ENCODE data around the gene FRMD1.
"Not testable (repeated sequence)": the region's sequence is repeated elsewhere in the genome, so short reads cannot be mapped to it uniquely, and the experiment has no call there.

Gene FRMD1

DNA sequence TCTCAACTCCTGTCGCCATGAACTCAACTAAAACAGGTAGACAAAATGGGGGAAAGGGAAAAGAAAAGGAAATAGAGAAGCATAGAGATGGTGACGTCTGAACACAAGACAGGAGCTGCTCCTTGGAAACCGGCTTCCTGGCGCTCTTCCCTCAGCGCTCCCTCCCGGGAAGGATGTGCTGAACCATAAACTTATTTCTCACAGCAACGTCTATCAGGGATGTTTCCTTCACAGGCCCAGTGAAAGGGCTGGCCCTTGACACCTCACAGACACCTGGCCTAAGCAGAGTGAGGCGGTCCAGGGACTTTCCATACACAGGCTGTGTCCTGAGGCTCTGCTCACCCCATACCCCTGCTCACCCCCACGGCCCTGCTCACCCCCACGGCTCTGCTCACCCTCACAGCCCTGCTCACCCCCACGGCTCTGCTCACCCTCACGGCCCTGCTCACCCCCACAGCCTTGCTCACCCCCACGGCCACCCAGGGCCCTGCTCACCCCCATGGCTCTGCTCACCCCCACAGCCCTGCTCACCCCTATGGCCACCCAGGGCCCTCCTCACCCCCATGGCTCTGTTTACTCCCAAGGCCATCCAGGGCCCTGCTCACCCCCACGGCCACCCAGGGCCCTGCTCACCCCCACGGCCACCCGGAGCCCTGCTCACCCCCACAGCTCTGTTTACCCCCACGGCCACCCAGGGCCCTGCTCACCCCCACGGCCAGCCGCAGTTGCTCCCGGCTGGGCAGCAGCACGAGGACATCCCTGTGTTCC is 653 bp downstream of the FRMD1 start:
- DNase-seq (ENCODE audit: low read depth, low spot score): no peak

- not testable (repeated sequence) for DNase-seq (ENCODE audit: low read depth, low spot score)
Measured at GRCh38 chr6:168077401-168077800, 1.6 kb downstream of the FRMD1 start.

DNA sequence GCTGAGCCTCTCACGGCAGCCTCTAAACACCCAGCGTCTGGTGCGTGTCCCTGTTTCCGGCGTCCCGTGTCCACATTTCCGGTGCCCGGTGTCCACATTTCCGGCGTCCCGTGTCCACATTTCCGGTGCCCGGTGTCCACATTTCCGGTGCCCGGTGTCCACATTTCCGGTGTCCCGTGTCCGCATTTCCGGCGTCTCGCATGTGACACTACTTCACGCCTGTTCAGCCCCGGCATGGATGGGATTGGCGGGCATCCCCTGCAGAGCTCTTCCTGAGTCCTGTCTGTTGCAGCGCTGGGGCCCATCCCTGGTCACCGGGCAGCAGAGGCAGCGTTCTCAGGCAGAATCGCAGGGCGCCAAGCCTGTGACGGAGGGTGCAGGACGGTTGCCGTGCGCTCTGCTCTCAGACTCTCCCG is 3.2 kb downstream of the FRMD1 start:
- DNase-seq (ENCODE audit: low read depth, low spot score): no peak

- no peak for DNase-seq (ENCODE audit: low read depth, low spot score)
Measured at GRCh38 chr6:168075216-168075615, 3.8 kb downstream of the FRMD1 start.

DNA sequence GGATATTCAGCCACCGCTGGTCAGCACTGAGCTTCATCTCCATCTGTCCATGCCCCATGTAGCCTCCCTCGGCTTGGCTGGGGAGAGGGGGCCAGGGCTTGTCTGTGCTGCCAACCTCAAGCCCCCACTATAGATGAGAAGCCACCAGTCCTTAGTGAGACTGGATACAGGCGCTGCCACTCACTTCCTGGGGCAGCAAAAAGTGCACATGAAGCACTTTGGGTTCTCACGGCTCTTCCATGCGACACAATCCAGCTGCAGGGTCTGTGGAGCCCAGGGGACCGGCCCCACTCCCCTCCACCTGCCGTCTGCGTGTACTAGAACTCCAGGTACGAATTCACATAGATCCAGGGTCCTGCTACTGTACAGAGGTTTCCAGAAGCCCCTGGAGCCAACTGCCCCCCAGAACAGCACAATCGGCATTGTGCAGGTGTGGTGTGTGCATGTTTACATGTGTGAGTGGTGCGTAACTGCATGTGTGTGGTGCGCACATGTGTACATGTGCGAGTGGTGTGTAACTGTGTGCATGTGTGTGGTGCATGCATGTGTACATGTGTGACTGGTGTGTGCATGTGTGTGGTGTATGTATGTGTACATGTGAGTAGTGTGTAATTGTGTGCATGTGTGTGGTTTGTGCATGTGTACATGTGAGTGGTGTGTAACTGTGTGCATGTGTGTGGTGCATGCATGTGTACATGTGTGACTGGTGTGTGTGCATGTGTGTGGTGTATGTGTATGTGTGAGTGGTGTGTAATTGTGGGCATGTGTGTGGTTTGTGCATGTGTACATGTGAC is 4.9 kb downstream of the FRMD1 start:
- DNase-seq (ENCODE audit: low read depth, low spot score): no peak

- no peak for DNase-seq (ENCODE audit: low read depth, low spot score)
Measured at GRCh38 chr6:168072730-168073129, 6.3 kb downstream of the FRMD1 start.

DNA sequence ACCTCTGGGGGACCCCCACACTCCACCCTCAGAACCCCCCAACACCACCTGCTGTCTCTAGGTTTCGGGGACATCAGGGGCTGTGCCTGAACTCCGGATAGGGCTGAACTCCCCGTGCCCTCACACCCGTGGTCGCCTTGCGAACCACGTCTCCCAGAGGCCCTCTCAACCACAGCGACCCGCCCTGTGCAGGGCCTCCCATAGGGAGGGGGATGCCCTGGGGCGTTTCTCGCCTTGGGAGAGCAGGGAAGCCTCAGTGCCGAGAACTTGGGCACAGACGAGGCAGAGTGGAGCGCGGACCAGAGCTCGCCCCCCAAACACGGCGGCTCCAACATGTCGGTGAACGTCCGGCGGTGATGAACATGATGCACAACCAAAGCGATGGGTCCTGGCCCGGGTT is 6.8 kb downstream of the FRMD1 start:
- DNase-seq (ENCODE audit: low read depth, low spot score): no peak

- no peak for DNase-seq (ENCODE audit: low read depth, low spot score)
Measured at GRCh38 chr6:168071620-168072019, 7.4 kb downstream of the FRMD1 start.

- no peak for DNase-seq (ENCODE audit: low read depth, low spot score)
Measured at GRCh38 chr6:168070804-168071203, 8.2 kb downstream of the FRMD1 start.

- DNase-seq (ENCODE audit: low read depth, low spot score): no peak
Measured at GRCh38 chr6:168067081-168067759, 11.8 kb downstream of the FRMD1 start.

GRCh38 chr6:168064226-168064807 is 14.7 kb downstream of the FRMD1 start:
- no peak for DNase-seq (ENCODE audit: low read depth, low spot score)

DNA sequence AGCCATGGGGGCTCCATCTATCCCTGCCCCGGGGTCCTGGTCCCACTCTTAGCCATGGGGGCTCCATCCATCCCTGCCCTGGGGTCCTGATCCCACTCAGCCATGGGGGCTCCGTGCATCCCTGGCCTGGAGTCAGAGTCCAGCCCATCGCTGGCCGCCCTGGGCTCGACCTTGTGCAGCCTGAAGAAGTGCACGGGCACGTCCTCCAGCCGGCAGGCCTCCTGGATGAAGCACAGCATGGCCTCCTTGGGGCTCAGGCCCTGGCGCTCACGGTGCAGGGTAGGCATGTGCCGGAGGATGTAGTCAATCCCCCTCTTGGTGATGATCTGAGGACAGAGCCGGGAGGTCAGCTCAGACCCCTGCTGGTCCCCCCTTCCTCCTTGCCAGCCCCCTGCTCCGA is 15.6 kb downstream of the FRMD1 start:
- no peak for DNase-seq (ENCODE audit: low read depth, low spot score)

DNA sequence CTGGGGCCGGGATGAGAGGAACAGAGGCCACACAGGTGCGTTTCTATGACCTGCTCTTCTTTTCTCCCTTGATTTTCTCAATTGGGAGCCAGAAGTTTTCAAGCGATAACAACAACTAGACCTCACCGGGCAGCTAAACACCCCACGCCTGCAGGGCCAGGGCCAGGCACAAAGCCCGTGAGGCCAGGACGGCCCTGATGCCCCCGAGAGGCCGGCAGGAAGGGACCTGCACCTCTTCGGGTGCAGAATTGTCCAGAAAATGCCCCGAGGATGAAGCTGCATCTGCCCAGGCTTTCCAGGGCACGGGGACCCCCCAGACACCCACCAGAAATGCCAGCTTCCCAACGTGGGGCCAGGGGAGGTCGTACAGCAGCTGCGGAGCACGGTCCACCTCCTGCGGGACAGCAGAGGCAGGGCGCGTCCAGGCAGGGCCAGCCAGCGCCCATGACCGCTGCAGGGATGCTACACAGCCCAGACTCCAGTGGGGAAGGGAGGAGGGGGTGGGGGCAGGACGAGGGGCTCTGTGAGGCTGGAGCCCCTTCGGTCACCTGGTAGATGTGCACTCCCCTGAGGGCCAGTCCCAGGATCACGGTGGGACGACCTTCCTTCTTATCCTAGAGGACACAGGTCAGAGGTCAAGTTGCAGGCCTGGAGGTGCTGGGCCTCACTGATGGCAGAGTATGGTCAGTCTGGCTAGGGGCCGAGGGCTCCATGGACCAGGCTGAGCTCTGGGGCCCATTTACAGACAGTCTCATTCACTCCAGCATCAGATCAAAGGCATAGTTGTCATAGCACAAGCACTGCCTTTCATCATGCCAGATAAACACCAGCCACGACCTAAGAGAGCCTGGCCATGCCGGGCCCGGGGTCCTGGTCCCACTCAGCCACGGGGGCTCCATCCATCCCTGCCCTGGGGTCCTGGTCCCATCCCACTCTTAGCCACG is 16.4 kb downstream of the FRMD1 start:
- DNase-seq (ENCODE audit: low read depth, low spot score): no peak

DNA sequence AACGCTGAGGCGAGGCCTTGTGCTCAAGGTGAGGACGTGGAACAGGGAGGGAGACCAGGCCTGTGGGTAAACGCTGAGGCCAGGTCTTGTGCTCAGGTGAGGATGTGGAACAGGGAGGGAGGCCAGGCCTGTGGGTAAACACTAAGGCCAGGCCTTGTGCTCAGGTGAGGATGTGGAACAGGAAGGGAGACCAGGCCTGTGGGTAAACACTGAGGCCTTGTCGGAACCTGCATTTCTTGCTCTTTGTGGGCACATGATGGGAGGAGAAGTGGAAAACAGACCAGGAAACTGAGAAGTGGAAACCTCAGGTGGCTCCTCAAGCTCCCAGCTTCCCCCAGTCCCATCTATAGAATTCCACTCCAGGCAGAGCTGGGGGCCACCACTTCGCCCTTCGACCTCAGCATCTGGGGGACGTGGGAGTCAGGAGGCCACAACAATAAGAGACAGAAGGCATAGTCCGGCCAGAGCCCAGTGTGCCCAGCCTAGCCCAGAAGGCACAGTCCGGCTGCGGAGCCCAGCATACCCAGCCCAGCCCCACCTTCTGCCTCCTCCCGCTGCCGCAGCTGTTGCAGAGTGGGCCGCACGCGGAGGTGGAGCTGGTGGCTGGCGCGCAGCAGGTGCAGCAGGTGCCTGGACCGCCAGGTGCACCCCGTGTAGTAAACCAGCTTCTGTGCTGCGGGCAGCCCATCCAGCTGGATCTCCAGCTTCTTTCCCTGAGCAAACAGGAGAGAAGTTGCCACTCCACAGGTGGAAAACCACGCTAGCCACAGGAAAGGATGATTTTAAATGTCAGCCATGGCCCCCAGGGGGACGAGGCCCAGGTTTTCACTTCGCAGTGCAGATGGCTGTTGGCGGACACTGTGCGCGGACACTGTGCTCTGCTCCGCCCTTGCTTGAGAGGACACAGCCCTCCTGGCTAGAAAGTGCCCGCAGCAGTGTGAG is 17.5 kb downstream of the FRMD1 start:
- no peak for DNase-seq (ENCODE audit: low read depth, low spot score)

- DNase-seq (ENCODE audit: low read depth, low spot score): no peak
Measured at GRCh38 chr6:168060521-168060931, 18.5 kb downstream of the FRMD1 start.

GRCh38 chr6:168058691-168059551 is 20.1 kb downstream of the FRMD1 start:
- no peak for DNase-seq (ENCODE audit: low read depth, low spot score)

DNA sequence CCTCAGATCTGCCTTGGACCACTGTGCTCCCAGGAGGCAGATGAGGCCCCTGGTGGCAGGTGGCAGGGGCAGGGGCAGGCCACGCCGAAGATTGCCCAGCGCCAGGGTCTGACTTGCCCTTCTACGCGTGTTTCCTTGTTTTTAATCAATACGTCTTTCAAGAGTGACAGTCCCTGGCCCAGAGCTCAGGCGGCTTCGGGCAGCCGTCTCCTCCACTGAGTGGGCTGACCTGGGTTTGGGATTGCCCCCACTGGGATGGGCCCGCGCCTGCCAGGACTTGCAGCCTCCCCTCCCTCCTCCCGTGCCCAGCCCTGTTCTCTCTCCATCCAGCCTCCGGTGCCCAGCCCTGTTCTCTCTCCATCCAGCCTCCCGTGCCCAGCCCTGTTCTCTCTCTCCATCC is 21.2 kb downstream of the FRMD1 start:
- no peak for DNase-seq (ENCODE audit: low read depth, low spot score)

DNA sequence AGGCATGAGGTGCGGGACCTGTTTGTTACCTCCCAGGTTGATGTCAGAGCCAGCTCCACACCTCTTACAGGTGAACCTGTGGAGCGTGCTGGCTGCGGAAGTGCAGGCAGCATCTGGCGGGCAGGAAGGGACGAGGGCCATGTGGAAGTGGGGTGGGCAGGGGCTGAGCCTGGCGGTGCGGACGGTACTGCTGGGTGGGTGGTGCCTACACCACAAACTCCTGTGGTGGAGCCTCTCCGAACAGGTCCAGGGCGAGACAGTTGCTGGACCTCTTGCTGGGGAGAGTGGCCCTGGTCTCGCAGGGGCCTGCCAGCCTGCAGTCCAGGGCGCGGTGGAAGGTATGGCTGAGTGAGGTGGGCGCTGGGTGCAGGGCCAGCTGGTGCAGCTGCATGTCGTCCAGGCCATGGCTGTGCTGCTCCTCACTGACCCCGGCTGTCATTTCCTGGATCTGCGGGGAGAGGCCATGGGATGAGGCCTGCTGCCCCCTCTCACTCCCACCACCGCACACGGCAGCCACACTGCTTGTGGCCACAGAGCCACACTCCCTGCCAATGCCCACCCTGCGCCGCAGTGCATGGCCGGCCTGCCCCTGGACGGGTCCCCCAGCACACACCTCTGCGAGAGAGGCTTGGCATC is 22.0 kb downstream of the FRMD1 start:
- no peak for DNase-seq (ENCODE audit: low read depth, low spot score)

Measured in iPS DF 19.7 (cell line).